Mesenteric fat pad (tissue), 1 donor: ENCODE measurements around the gene ITGB5. TPM values are rescaled to one million over a fixed set of nuclear protein-coding genes. Genes with fewer than 3 reads are reported as not detected.

ENCODE experiments used
- DNase-seq: peaks from one replicate; pipeline ENCODE4 v3.0.0-alpha.2; 2020; ENCODE audit warnings: low spot score
- total RNA-seq: library from RNA; stranded (reverse); fragmentation: NEBNext Ultra II Directional; extraction: Animal tissue kit (Norgen Biotek cat#: 25700); gene quantifications from one replicate; pipeline ENCODE4 v1.2.1, GENCODE V29; 2021
- donor health status: DM: yes; HTN: yes; CAD: no.

The ITGB5 gene
- total RNA-seq, 1 donor from 2014 or later, result 339 TPM

DNA sequence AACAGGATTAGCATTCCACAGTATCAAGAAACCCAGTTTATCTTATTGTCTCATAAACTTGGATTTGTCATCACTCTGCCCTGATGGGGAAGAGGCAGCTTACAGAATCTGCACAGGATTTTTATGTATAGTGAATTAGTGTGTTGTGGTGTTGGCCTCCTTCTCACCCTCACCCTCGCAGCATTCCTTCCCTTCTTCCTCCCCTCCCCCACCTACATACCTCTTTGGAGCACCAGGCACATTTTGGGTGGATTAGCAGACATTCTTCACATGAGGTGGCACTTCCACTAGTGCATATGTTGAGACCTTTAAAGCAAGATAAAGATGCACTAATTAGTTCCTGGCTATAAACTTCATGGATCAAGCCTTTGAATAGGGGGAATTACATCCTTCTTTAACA is 13.9 kb downstream of the ITGB5 start:
- peak; percentile 4 for DNase-seq

GRCh38 chr3:124867511-124867910 is 19.7 kb downstream of the ITGB5 start:
- no peak for DNase-seq

- DNase-seq, result no peak
Measured at GRCh38 chr3:124862006-124862405, 25.2 kb downstream of the ITGB5 start.

- DNase-seq, result no peak
Measured at GRCh38 chr3:124861041-124861440, 26.1 kb downstream of the ITGB5 start.

DNA sequence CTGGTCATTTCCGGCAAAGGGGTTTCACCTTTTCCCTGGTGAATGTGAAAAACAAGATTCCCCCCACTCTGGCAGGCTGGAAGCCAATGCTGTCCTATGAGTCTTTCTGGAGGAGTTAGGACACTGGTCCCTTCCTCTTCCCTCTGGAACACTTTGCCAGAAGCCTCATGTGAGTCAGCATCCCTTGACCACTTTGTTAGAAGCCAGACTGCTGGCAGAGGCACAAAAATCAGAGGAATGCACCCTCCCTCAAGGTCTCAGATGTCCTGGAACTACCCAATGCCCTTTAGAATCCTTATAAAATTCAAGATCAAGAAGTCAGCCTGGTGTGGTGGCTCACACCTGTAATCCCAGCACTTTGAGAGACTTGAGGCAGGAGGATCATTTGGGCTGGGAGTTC is 26.6 kb downstream of the ITGB5 start:
- no peak for DNase-seq

DNA sequence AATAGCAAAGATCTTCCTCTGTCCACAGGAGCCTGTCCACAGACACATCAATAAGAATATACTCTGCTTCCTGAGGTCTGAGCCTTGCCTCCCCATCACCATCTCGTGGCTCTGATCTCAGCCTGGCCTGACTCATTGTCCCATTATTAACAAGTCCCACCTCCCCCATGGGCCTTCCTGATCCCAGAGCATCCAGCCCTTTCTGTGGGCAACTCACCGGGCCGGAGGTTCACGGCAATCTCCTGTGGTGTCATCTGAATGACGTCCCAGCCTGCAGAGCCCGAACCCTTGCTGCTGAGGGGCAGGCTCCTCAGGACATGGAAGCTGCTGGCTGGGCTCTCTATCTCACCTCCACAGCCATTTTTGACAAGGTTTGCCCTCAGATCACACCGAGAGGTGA is 28.1 kb downstream of the ITGB5 start:
- no peak for DNase-seq

DNA sequence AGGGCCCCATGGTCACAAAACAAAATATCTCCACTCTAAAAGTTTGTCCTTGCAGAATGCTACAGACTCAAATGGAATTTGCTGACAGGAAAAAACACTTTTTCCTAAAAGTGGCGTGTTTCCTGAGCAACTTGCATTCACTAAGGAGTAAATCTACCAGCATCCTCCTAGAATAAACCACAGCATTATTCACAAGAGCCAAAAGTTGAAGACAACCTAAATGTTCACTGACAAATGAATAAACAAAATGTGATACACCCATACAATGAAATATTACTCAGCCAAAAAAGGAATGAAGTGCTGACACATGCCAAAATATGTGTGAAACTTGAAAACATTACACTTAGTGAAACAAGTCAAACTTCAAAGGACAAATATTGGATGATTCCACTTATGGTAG is 28.9 kb downstream of the ITGB5 start:
- no peak for DNase-seq

DNA sequence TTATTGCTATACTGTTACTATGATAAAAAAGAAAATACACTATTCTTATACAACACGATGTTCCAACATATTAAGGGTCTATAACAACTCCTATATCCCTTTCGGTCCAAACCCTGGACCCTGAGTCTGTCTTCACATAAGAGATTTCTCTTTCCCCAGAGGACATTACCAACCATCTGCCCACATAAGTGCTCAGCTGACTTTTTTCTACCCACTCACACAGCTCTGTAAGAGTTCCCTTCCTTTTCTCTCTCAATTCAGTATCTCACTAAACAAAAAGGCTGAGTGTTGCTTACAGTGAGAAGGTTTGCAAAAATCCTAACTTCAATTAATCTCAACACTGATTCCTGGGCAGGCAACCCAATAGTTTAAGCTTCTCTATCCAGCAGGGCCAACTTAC is 30.5 kb downstream of the ITGB5 start:
- no peak for DNase-seq

- no peak for DNase-seq
Measured at GRCh38 chr3:124854009-124854408, 33.2 kb downstream of the ITGB5 start.

- no peak for DNase-seq
Measured at GRCh38 chr3:124853446-124853845, 33.7 kb downstream of the ITGB5 start.

- DNase-seq, result no peak
Measured at GRCh38 chr3:124851905-124852304, 35.3 kb downstream of the ITGB5 start.

DNA sequence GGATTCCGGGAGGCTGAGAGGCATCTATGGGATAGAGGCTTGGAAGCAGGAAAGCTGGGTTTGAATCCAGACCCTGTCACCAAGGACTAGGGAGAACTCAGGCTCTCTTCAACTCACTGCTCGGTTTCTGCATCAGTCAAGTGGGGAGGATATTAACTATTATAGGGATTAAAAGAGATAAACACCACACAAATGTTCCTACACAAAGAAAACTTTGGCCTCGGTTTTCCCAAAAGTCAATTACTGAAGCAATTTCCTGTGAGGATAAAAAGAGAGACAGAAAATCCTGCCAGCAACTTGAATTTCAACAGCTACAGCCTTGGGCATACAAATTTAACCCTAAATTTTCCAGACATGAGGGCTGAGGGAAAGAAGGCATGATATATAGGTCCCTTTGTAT is 36.0 kb downstream of the ITGB5 start:
- no peak for DNase-seq

GRCh38 chr3:124850633-124851032 is 36.5 kb downstream of the ITGB5 start:
- DNase-seq, result no peak

GRCh38 chr3:124850212-124850611 is 37.0 kb downstream of the ITGB5 start:
- no peak for DNase-seq

- DNase-seq, result no peak
Measured at GRCh38 chr3:124848300-124848699, 38.9 kb downstream of the ITGB5 start.

- no peak for DNase-seq
Measured at GRCh38 chr3:124847863-124848262, 39.3 kb downstream of the ITGB5 start.

- no peak for DNase-seq
Measured at GRCh38 chr3:124847051-124847450, 40.1 kb downstream of the ITGB5 start.

- DNase-seq, result no peak
Measured at GRCh38 chr3:124846189-124846588, 41.0 kb downstream of the ITGB5 start.

- DNase-seq, result no peak
Measured at GRCh38 chr3:124845406-124845805, 41.8 kb downstream of the ITGB5 start.

DNA sequence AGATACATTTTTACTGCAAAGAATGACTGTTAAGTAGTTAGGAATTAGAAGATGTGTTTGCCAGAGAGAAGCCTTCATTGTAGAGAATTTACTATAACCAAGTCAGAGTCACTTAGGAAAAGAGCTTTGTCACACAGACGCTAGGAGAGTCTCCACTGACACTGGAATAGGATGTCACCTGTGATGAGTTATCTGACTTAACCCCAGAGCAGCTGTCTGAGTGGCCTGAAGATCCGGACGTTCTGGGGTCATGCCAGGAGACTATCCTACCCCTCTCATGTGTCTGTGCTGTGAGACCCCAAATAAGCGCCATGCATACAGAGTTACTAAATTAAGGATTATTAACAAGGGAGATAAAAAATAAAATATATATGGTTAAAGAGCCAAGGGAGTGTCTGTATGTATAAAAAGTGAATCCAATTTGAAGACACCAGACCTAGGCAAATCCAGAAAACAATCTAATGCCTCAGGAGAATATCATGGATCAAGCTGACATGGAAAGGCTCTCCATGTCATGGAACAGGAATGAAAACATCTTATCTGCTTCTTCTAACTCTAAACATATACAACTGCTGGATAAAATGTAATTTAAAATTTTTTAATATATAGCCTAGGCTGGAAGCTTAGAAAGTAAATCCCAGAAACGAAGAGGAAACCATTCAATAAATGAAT is 43.5 kb downstream of the ITGB5 start:
- no peak for DNase-seq

GRCh38 chr3:124843047-124843446 is 44.1 kb downstream of the ITGB5 start:
- no peak for DNase-seq

GRCh38 chr3:124841517-124841916 is 45.6 kb downstream of the ITGB5 start:
- no peak for DNase-seq

GRCh38 chr3:124840331-124840730 is 46.8 kb downstream of the ITGB5 start:
- no peak for DNase-seq

- DNase-seq, result no peak
Measured at GRCh38 chr3:124839896-124840295, 47.3 kb downstream of the ITGB5 start.
